ENCODE data around the gene ZNF436. TPM values are rescaled to one million over a fixed set of nuclear protein-coding genes. Genes with fewer than 3 reads are reported as not detected.
A peak's percentile ranks its signal among the peaks of the same experiment; 100 is the strongest.

The ZNF436 gene
- 8.3 TPM for polyA plus RNA-seq (2013, experiment 1 of 2)
- 7.2 TPM for polyA plus RNA-seq (2013, experiment 2 of 2)

- H3K4me3 ChIP-seq (ENCODE audit: extremely low read depth, insufficient read depth, low read length, poor library complexity, severe bottlenecking): peak within 1 kb of the TSS; percentile 88
- WGBS, 2 experiments (ENCODE audit: insufficient coverage in 2 of 2): 5 to 6% methylated on average over 23 to 25 of the region's 29 CpGs
- H3K9me3 ChIP-seq (ENCODE audit: control insufficient read depth, low read length): peaks cover 23% of the 10 kb centered on the region
- peaks cover 27% of the 10 kb centered on the region for H3K4me1 ChIP-seq (ENCODE audit: control insufficient read depth, insufficient read depth, low read length, poor library complexity, severe bottlenecking)
- H3K27ac ChIP-seq (ENCODE audit: low read depth, low read length, severe bottlenecking): peak within 1 kb of the TSS; percentile 96
- peaks cover 32% of the 10 kb centered on the region for H3K36me3 ChIP-seq (ENCODE audit: control insufficient read depth, insufficient read depth, low read length)
These were observed at the start of gene ZNF436 for GRCh38 chr1:23369335-23370013. TSS of gene ZNF436 (minus strand) at chr1:23369836. CDS start at chr1:23368005, 1,831 bp downstream.

DNA sequence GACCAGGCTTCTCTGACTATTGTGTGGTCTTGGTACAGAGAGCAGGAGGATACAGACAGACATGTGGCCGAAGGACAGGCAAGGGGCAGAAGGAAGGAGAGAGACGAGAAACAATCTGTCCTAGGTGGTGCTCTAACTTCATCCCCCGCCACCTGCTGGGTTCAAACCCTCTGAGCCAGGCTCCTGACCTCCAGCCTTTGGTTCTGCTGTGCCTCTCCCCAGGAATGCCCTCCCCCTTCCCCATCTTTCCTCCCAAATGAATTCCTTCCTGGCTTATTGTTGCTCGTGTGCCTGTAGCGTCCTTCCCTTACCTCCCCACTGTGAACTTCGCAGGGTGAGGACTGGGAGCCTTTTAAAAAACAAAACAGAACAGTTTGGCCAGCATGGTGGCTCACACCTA, 49.5 kb upstream of the ZNF436 start:
- Histone ChIP-seq H3K4me3 (ENCODE audit: extremely low read depth, insufficient read depth, low read length, poor library complexity, severe bottlenecking) (no peak overlapping the region), H3K4me1 (ENCODE audit: control insufficient read depth, insufficient read depth, low read length, poor library complexity, severe bottlenecking) (peaks cover 4% of the 10 kb centered on the region), H3K9me3 (ENCODE audit: control insufficient read depth, low read length) (peaks cover 5% of the 10 kb centered on the region), H3K27ac (ENCODE audit: low read depth, low read length, severe bottlenecking) (no peak overlapping the region), H3K36me3 (ENCODE audit: control insufficient read depth, insufficient read depth, low read length) (no peaks in the 10 kb centered on the region)
- WGBS, 2 experiments (ENCODE audit: insufficient coverage in 2 of 2): 10 to 12% methylated on average over 3 to 6 of the region's 6 CpGs

GRCh38 chr1:23417570-23417969, 47.9 kb upstream of the ZNF436 start:
- Histone ChIP-seq H3K9me3 (ENCODE audit: control insufficient read depth, low read length) (peaks cover 5% of the 10 kb centered on the region), H3K27ac (ENCODE audit: low read depth, low read length, severe bottlenecking) (no peak overlapping the region), H3K4me3 (ENCODE audit: extremely low read depth, insufficient read depth, low read length, poor library complexity, severe bottlenecking) (no peak overlapping the region), H3K4me1 (ENCODE audit: control insufficient read depth, insufficient read depth, low read length, poor library complexity, severe bottlenecking) (peaks cover 6% of the 10 kb centered on the region), H3K36me3 (ENCODE audit: control insufficient read depth, insufficient read depth, low read length) (no peaks in the 10 kb centered on the region)
- 71 to 100% methylated on average over 2 of the region's 3 CpGs for WGBS, 2 experiments (ENCODE audit: insufficient coverage in 2 of 2)

- no peak overlapping the region for H3K27ac ChIP-seq (ENCODE audit: low read depth, low read length, severe bottlenecking)
- H3K4me1 ChIP-seq (ENCODE audit: control insufficient read depth, insufficient read depth, low read length, poor library complexity, severe bottlenecking): peaks cover 6% of the 10 kb centered on the region
- H3K9me3 ChIP-seq (ENCODE audit: control insufficient read depth, low read length): peaks cover 5% of the 10 kb centered on the region
- no peak overlapping the region for H3K4me3 ChIP-seq (ENCODE audit: extremely low read depth, insufficient read depth, low read length, poor library complexity, severe bottlenecking)
- 62 to 83% methylated on average over 3 to 4 of the region's 4 CpGs for WGBS, 2 experiments (ENCODE audit: insufficient coverage in 2 of 2)
- no peaks in the 10 kb centered on the region for H3K36me3 ChIP-seq (ENCODE audit: control insufficient read depth, insufficient read depth, low read length)
These were observed 47.3 kb upstream of the ZNF436 start for GRCh38 chr1:23416964-23417363.

- 84 to 100% methylated on average over 2 to 3 of the region's 7 CpGs for WGBS, 2 experiments (ENCODE audit: insufficient coverage in 2 of 2)
- H3K4me1 ChIP-seq (ENCODE audit: control insufficient read depth, insufficient read depth, low read length, poor library complexity, severe bottlenecking): peaks cover 10% of the 10 kb centered on the region
- H3K9me3 ChIP-seq (ENCODE audit: control insufficient read depth, low read length): no peaks in the 10 kb centered on the region
- H3K36me3 ChIP-seq (ENCODE audit: control insufficient read depth, insufficient read depth, low read length): no peaks in the 10 kb centered on the region
- H3K4me3 ChIP-seq (ENCODE audit: extremely low read depth, insufficient read depth, low read length, poor library complexity, severe bottlenecking): no peak overlapping the region
- no peak overlapping the region for H3K27ac ChIP-seq (ENCODE audit: low read depth, low read length, severe bottlenecking)
These were observed 39.2 kb upstream of the ZNF436 start for GRCh38 chr1:23408797-23409290.

DNA sequence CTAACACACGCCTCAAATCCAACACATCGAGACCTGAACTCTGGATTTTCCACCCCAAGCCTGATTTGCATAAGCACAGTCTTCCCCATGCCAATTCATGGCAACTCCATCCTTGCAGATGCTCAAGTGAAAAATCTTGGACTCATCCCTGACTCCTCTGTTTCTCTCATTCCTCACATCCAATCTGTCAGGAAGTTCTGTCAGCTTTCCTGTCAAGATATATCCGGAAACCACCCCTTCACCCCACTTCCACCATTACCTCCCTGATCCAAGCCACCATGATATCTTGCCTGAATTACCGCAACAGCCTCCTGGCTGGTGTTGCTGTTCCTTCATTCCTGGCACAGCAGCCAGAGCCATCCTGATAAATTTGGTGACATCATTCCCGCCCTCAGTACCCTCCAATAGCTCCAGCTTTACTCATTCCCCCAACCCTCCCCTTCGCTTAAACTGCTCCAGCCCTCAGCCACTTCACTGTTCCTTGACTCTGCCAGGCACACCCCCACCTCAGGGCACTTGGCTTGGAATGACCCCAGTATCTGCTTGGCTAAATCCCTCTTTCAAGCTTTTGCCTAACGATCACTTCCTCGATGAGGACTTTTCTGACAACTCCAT, 37.5 kb upstream of the ZNF436 start:
- peaks cover 22% of the 10 kb centered on the region for H3K4me1 ChIP-seq (ENCODE audit: control insufficient read depth, insufficient read depth, low read length, poor library complexity, severe bottlenecking)
- H3K4me3 ChIP-seq (ENCODE audit: extremely low read depth, insufficient read depth, low read length, poor library complexity, severe bottlenecking): no peak overlapping the region
- H3K36me3 ChIP-seq (ENCODE audit: control insufficient read depth, insufficient read depth, low read length): no peaks in the 10 kb centered on the region
- 86 to 88% methylated on average over 8 of the region's 8 CpGs for WGBS, 2 experiments (ENCODE audit: insufficient coverage in 2 of 2)
- no peak overlapping the region for H3K27ac ChIP-seq (ENCODE audit: low read depth, low read length, severe bottlenecking)
- no peaks in the 10 kb centered on the region for H3K9me3 ChIP-seq (ENCODE audit: control insufficient read depth, low read length)

DNA sequence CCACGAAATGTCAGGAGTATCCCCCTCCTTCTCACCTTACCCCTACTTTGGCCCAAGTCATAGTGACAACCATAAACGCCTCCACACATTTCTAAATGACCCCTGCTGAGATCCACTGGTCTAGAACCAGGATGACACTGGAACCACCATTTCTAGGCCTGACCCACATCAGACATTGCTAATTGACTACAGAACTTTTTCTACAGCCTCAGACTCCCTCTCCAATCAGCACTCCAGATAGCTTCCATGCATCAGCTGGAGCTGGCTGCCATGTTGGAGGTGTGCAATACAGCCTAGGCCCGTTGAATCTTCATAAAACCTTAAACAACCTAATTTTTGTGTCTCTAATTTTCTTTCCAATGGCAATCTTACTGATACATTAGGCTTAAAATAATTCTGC, 36.3 kb upstream of the ZNF436 start:
- Histone ChIP-seq H3K36me3 (ENCODE audit: control insufficient read depth, insufficient read depth, low read length) (no peaks in the 10 kb centered on the region), H3K9me3 (ENCODE audit: control insufficient read depth, low read length) (no peaks in the 10 kb centered on the region), H3K4me3 (ENCODE audit: extremely low read depth, insufficient read depth, low read length, poor library complexity, severe bottlenecking) (no peak overlapping the region), H3K27ac (ENCODE audit: low read depth, low read length, severe bottlenecking) (no peak overlapping the region), H3K4me1 (ENCODE audit: control insufficient read depth, insufficient read depth, low read length, poor library complexity, severe bottlenecking) (peaks cover 20% of the 10 kb centered on the region)
- 78% methylated on average over 3 of the region's 3 CpGs for WGBS, 2 experiments (ENCODE audit: insufficient coverage in 2 of 2)

DNA sequence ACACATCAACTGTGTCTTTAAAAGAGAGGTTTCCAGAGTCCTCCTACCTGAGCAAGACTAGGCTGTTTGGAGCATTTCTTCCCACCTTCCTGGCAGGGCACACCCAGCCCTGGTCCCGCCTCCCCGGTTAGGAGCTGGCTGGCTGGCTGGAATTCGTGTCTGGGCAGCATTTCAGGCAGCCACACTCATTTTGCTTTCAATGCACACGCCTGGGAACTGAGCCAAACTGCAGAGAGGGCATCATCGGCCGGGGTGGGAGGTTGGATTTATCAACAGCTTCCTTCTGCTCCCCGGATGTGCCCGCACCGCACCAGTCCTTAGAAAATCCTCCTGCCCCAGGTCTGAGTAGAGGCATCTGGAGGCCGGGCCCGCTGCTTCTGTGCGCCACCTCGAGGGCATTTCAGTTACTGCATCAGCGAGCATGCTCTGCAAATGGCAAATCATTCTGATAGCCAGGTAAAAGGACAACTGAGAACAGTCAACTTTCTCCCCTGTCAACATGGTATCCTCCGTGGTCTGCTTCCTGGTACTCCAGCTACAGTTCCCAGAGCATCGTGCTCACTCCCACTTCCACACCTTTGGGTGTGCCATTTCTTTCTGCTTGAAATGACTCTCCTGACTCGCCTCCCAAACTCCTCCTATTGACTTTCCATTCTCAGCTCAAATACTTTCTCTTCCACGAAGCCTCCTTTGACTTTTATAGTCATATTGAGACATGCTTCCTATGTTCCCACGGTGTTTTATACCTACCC, 34.3 kb upstream of the ZNF436 start:
- WGBS, 2 experiments (ENCODE audit: insufficient coverage in 2 of 2): 10 to 15% methylated on average over 14 to 18 of the region's 19 CpGs
- no peaks in the 10 kb centered on the region for H3K36me3 ChIP-seq (ENCODE audit: control insufficient read depth, insufficient read depth, low read length)
- H3K4me1 ChIP-seq (ENCODE audit: control insufficient read depth, insufficient read depth, low read length, poor library complexity, severe bottlenecking): peaks cover 23% of the 10 kb centered on the region
- H3K9me3 ChIP-seq (ENCODE audit: control insufficient read depth, low read length): no peaks in the 10 kb centered on the region
- H3K4me3 ChIP-seq (ENCODE audit: extremely low read depth, insufficient read depth, low read length, poor library complexity, severe bottlenecking): no peak overlapping the region
- peak overlapping the region; percentile 47 for H3K27ac ChIP-seq (ENCODE audit: low read depth, low read length, severe bottlenecking)

- Histone ChIP-seq H3K27ac (ENCODE audit: low read depth, low read length, severe bottlenecking) (peak overlapping the region; percentile 49), H3K36me3 (ENCODE audit: control insufficient read depth, insufficient read depth, low read length) (no peaks in the 10 kb centered on the region)
- WGBS, 2 experiments (ENCODE audit: insufficient coverage in 2 of 2): 75 to 78% methylated on average over 2 of the region's 4 CpGs
These were observed 33.7 kb upstream of the ZNF436 start for GRCh38 chr1:23403355-23403734.

DNA sequence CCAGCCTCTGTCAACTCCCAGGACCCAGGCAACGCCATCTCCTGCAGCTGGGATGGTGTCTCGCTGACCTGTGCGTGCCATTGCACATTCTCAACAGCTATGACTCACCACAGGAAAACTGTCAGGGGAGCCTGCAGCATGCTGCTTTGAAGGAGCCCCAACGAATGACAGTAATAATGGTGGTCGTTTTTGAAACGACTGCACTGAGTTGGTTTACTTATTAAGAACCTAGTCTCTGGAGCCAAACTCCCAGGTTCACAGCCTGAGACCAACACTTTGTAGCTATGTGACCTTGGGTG, 33.4 kb upstream of the ZNF436 start:
- WGBS, 2 experiments (ENCODE audit: insufficient coverage in 2 of 2): 48 to 88% methylated on average over 3 to 6 of the region's 6 CpGs
- peak overlapping the region; percentile 49 for H3K27ac ChIP-seq (ENCODE audit: low read depth, low read length, severe bottlenecking)
- no peaks in the 10 kb centered on the region for H3K36me3 ChIP-seq (ENCODE audit: control insufficient read depth, insufficient read depth, low read length)
- H3K9me3 ChIP-seq (ENCODE audit: control insufficient read depth, low read length): no peaks in the 10 kb centered on the region
- H3K4me1 ChIP-seq (ENCODE audit: control insufficient read depth, insufficient read depth, low read length, poor library complexity, severe bottlenecking): peaks cover 23% of the 10 kb centered on the region
- H3K4me3 ChIP-seq (ENCODE audit: extremely low read depth, insufficient read depth, low read length, poor library complexity, severe bottlenecking): no peak overlapping the region

More at GRCh38 chr1:23403355-23403734, 33.7 kb upstream of the ZNF436 start:
- Histone ChIP-seq H3K4me1 (ENCODE audit: control insufficient read depth, insufficient read depth, low read length, poor library complexity, severe bottlenecking) (peaks cover 23% of the 10 kb centered on the region), H3K4me3 (ENCODE audit: extremely low read depth, insufficient read depth, low read length, poor library complexity, severe bottlenecking) (no peak overlapping the region), H3K9me3 (ENCODE audit: control insufficient read depth, low read length) (no peaks in the 10 kb centered on the region)
